GM12801 (cell line): ENCODE results near the gene DNAI2.

ENCODE experiments used
- CTCF ChIP-seq: IDR thresholded peaks from one replicate; pipeline ENCODE4 v1.5.1; 2011; ENCODE audit warnings: control low read depth; ENCODE audit not compliant: insufficient read length; ENCODE audit errors: extremely low read depth

Gene DNAI2

GRCh38 chr17:74240618-74241205, 33.3 kb upstream of the DNAI2 start:
- no peak for TF ChIP-seq CTCF

GRCh38 chr17:74241431-74241830, 32.6 kb upstream of the DNAI2 start:
- no peak for TF ChIP-seq CTCF

- no peak for TF ChIP-seq CTCF
These were observed 32.2 kb upstream of the DNAI2 start for GRCh38 chr17:74241847-74242246.

- TF ChIP-seq CTCF, result no peak
These were observed 30.9 kb upstream of the DNAI2 start for GRCh38 chr17:74243013-74243755.

GRCh38 chr17:74244128-74244527, 29.9 kb upstream of the DNAI2 start:
- TF ChIP-seq CTCF, result no peak

- TF ChIP-seq CTCF, result no peak
These were observed 29.5 kb upstream of the DNAI2 start for GRCh38 chr17:74244548-74244947.

GRCh38 chr17:74245145-74245831, 28.7 kb upstream of the DNAI2 start:
- no peak for TF ChIP-seq CTCF
